Calu3 (cell line): ENCODE measurements around the gene DNAI1. TPM values are rescaled to one million over a fixed set of nuclear protein-coding genes. Genes with fewer than 3 reads are reported as not detected.

Source experiments
- Bru-seq: library from RNA; stranded (reverse); fragments of 400-500 nt; gene quantifications from one replicate; lab custom pipeline; 2021; lab: Mats Ljungman, UMichigan
- BruChase-seq, 2 experiments: library from RNA; stranded (reverse); fragments of 400-500 nt; gene quantifications; one replicate each; lab custom pipeline; 2021; lab: Mats Ljungman, UMichigan
- BruUV-seq: library from RNA; stranded (reverse); fragments of 400-500 nt; replicated peaks from 2 replicates; lab custom pipeline; 2021; lab: Mats Ljungman, UMichigan
- CTCF ChIA-PET: fragments of 300-600 bp; sonication (Branson Sonifier 250); formaldehyde crosslinking; loops from one replicate; lab custom pipeline; 2022; ENCODE audit warnings: antibody characterized with exemption; lab: Charles Lee
- DNase-seq: peaks from one replicate; pipeline ENCODE4 v3.0.0; 2022
- H3K27ac Mint-ChIP-seq: one replicate; pipeline ENCODE4 v1.8.0; 2022; ENCODE audit warnings: mixed read lengths; ENCODE audit not compliant: unreplicated experiment
- H3K27me3 Mint-ChIP-seq: one replicate; pipeline ENCODE4 v1.8.0; 2022; ENCODE audit warnings: mixed read lengths; ENCODE audit not compliant: unreplicated experiment
- H3K36me3 Mint-ChIP-seq: one replicate; pipeline ENCODE4 v1.8.0; 2022; ENCODE audit warnings: mild to moderate bottlenecking, moderate library complexity, mixed read lengths; ENCODE audit not compliant: insufficient read depth, unreplicated experiment
- H3K4me1 Mint-ChIP-seq: one replicate; pipeline ENCODE4 v1.8.0; 2022; ENCODE audit warnings: mild to moderate bottlenecking, low read depth, mixed read lengths; ENCODE audit not compliant: unreplicated experiment
- H3K4me3 Mint-ChIP-seq: one replicate; pipeline ENCODE4 v1.8.0; 2022; ENCODE audit warnings: mild to moderate bottlenecking, low read depth, moderate library complexity, mixed read lengths; ENCODE audit not compliant: unreplicated experiment
- H3K9me3 Mint-ChIP-seq: one replicate; pipeline ENCODE4 v1.8.0; 2022; ENCODE audit warnings: low read depth, mixed read lengths; ENCODE audit not compliant: unreplicated experiment
- intact Hi-C: fragments of 100-400 bp; cut with micrococcal nuclease; formaldehyde crosslinking; loops from one replicate; pipeline ENCODE4 v1.10.0; 2022; ENCODE audit not compliant: unreplicated experiment
- long read RNA-seq: library from polyadenylated mRNA; stranded (forward); transcript quantifications from one replicate; pipeline ENCODE4 v2.0.0, GENCODE V29; 2022
- total RNA-seq: library from RNA; stranded (reverse); gene quantifications from 2 replicates; pipeline ENCODE4 v1.2.3, GENCODE V29; 2022
- TF ChIP-seq, protein P1 (sequence below): fragments of 200-600 bp; IDR thresholded peaks from one replicate; pipeline ENCODE4 v1.8.0; 2022; ENCODE audit warnings: antibody characterized with exemption; ENCODE audit not compliant: unreplicated experiment

DNAI1 gene
- total RNA-seq (not detected in 2 replicates), Bru-seq, nascent RNA (percentile 8 among the genes with signal in this experiment), BruChase-seq, experiment 1, labeled RNA remaining after a 6-hour chase (percentile 10 among the genes with signal in this experiment), BruChase-seq, experiment 2, labeled RNA remaining after a 2-hour chase (percentile 8 among the genes with signal in this experiment)
- long read RNA-seq, result 0 reads

DNA sequence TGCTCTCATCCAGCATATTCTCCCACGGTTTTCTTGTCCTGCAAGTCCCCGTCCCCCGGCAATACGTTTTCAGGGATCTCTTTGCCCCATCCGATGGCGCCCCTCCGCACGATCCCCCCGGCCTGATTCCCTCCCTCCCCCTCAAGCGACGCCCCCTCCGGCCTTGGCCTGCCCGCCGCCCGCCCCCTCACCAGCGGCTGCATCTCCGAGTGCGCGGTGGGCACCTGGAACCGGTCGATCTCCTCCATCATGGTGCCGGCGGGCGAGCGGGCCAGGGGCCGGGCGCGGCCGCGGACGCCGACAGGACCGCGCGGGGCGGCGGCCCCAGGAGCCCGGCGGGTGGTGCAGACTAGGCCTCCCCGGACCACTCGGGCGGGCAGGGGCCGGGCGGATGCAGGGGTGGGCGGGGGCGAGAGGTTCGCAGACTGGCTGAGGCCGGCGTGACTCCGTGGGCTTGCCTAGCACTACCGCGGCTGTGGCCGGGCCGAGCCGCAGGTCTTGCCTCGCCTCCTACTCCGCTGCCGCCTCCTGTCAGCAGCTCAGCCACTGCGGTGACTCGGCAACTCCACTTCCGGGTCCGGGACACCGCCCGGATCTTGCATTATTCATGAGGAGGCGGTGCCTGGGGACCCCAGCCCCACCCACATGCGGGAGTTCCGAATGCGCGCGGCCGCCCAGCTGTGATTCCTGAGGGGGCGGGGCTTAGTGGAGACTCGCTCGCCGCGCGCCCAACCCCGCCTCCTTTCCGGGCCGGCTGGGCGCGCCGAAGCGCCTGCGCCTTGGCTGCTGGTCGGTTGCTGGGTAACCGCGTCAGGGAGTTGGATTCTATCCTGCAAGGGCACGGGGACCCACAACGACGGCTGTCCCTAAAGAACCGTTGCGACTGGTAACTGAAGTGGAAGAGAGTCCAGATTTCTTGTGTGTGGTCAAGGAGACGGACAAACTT, at the start of gene DNAI1, which contains the start of gene FAM219A:
TSS of gene DNAI1 (plus strand) at position 793 of the 946 bp plus-strand sequence. CDS start 201 bp downstream, outside the sequence.
TSS of gene FAM219A (minus strand) at position 558 of the 946 bp plus-strand sequence. CDS start at position 251, 307 bp downstream.
- Mint-ChIP-seq H3K27ac (peak within 1 kb of the TSS; percentile 77), H3K27me3 (peaks cover 37% of the 10 kb centered on the region), H3K36me3 (peaks cover 27% of the 10 kb centered on the region), H3K4me1 (peaks cover 13% of the 10 kb centered on the region), H3K9me3 (no peaks in the 10 kb centered on the region), H3K4me3 (peak within 1 kb of the TSS; percentile 88)
- BruUV-seq, result no TSS peak
- CTCF ChIA-PET, result no interaction called here
- peak; percentile 98 for DNase-seq
- intact Hi-C loops, result no loop called here
- TF ChIP-seq, protein P1, sequence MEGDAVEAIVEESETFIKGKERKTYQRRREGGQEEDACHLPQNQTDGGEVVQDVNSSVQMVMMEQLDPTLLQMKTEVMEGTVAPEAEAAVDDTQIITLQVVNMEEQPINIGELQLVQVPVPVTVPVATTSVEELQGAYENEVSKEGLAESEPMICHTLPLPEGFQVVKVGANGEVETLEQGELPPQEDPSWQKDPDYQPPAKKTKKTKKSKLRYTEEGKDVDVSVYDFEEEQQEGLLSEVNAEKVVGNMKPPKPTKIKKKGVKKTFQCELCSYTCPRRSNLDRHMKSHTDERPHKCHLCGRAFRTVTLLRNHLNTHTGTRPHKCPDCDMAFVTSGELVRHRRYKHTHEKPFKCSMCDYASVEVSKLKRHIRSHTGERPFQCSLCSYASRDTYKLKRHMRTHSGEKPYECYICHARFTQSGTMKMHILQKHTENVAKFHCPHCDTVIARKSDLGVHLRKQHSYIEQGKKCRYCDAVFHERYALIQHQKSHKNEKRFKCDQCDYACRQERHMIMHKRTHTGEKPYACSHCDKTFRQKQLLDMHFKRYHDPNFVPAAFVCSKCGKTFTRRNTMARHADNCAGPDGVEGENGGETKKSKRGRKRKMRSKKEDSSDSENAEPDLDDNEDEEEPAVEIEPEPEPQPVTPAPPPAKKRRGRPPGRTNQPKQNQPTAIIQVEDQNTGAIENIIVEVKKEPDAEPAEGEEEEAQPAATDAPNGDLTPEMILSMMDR, result no peak

- Mint-ChIP-seq H3K27me3 (no peaks in the 10 kb centered on the region), H3K4me3 (no peak overlapping the region), H3K36me3 (no peaks in the 10 kb centered on the region), H3K9me3 (no peaks in the 10 kb centered on the region), H3K27ac (no peak overlapping the region), H3K4me1 (no peaks in the 10 kb centered on the region)
- CTCF ChIA-PET, result no interaction called here
- intact Hi-C loops, result loop anchor here (10.0 kb wide), 1 partner anchor 186 kb away; no protein-coding TSS in a partner anchor
- BruUV-seq, result no TSS peak
- DNase-seq, result no peak
- TF ChIP-seq, protein P1, result no peak
Observed at GRCh38 chr9:34409154-34409553, 49.5 kb upstream of the DNAI1 start.

DNA sequence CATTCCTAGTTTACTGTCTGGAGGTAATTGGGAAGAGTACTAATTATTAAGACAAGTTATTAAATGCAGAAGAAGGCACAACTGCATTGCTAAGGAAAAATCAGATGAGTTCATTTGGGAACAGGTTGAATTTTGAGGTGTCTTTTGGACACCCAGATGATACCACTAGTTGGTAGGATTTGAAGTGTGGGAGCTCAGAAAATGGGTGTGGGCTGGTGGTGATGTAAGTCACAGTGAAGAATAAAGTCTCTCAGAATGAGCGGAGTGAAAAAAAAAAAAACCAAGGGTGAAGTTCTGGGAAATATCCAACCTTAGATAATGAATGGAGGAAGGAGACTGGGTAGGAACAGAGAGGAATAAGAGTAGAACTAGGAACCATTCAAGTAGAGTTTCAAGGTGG, 46.3 kb upstream of the DNAI1 start:
- H3K4me1 Mint-ChIP-seq, result no peaks in the 10 kb centered on the region
- H3K36me3 Mint-ChIP-seq, result no peaks in the 10 kb centered on the region
- H3K27ac Mint-ChIP-seq, result no peak overlapping the region
- intact Hi-C loops, result no loop called here
- no peak for DNase-seq
- no peak overlapping the region for H3K4me3 Mint-ChIP-seq
- BruUV-seq, result no TSS peak
- H3K27me3 Mint-ChIP-seq, result no peaks in the 10 kb centered on the region
- TF ChIP-seq, protein P1, result no peak
- H3K9me3 Mint-ChIP-seq, result no peaks in the 10 kb centered on the region
- CTCF ChIA-PET, result no interaction called here

DNA sequence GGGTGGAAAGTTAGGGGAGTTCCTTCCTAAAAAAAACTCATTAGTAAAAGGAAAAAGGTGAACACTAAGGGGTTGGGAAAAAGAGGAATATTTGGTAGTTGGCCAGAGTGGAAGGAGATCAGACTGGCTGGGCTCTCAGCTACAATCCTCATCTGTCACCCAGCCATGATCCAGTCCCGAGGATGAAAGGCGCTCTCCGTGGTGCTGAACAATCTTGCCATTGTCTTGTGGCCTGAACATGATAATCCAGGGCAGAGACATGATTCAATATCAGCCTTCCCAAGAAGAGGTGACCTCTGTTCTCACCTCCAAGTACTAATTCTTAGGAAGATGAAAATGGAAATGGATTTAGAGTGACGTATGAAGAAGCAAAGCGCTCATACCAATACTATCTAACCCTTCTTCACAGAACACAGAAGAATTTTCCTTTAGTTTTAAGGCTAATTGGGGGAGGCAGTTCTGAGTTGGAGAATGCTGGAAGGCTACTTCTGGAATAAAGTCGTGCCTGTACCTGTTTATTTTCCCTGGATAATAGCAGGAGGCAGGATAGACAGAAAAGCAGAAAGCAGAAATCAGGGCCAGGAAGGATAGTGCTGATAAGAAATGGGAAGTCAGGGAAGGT, 45.3 kb upstream of the DNAI1 start:
- H3K36me3 Mint-ChIP-seq, result no peaks in the 10 kb centered on the region
- DNase-seq, result no peak
- H3K27me3 Mint-ChIP-seq, result no peaks in the 10 kb centered on the region
- CTCF ChIA-PET, result no interaction called here
- no peaks in the 10 kb centered on the region for H3K4me1 Mint-ChIP-seq
- H3K9me3 Mint-ChIP-seq, result no peaks in the 10 kb centered on the region
- intact Hi-C loops, result no loop called here
- TF ChIP-seq, protein P1, result no peak
- no peak overlapping the region for H3K4me3 Mint-ChIP-seq
- no peak overlapping the region for H3K27ac Mint-ChIP-seq
- no TSS peak for BruUV-seq
